CD8-positive, alpha-beta memory T cell (primary cell): Measurements from ENCODE around the gene ENOX1. TPM values are rescaled to one million over a fixed set of nuclear protein-coding genes. Genes with fewer than 3 reads are reported as not detected.

ENCODE experiments used
- CTCF ChIA-PET: fragments of 350-600 bp; sonication (Branson Sonifier 250); formaldehyde crosslinking; loops from one replicate; lab custom pipeline; 2021; ENCODE audit warnings: antibody characterized with exemption; lab: Charles Lee
- POLR2A ChIA-PET: fragments of 350-600 bp; sonication (Branson Sonifier 250); formaldehyde crosslinking; loops from one replicate; lab custom pipeline; 2021; ENCODE audit warnings: antibody characterized with exemption; lab: Charles Lee
- DNase-seq, 5 donors: peaks; one replicate each; pipeline versions ENCODE4 v3.0.0 to v3.0.0-alpha.2; 2020 to 2022; ENCODE audit warnings: mixed read lengths in 1 of 5
- H3K27ac ChIP-seq: one replicate; pipeline ENCODE4 v1.7.0; 2013; ENCODE audit warnings: low read depth, mild to moderate bottlenecking, low read length, moderate library complexity
- H3K27me3 ChIP-seq: 2 replicates; pipeline ENCODE4 v1.7.0; 2013; ENCODE audit warnings: low read length, mild to moderate bottlenecking; ENCODE audit not compliant: insufficient read depth, poor library complexity, severe bottlenecking
- H3K36me3 ChIP-seq: 2 replicates; pipeline ENCODE4 v1.7.0; 2013; ENCODE audit warnings: mild to moderate bottlenecking, low read length, moderate library complexity; ENCODE audit not compliant: insufficient read depth
- H3K4me1 ChIP-seq: 2 replicates; pipeline ENCODE4 v1.7.0; 2013; ENCODE audit warnings: mild to moderate bottlenecking, low read length, moderate library complexity; ENCODE audit not compliant: insufficient read depth
- H3K4me3 ChIP-seq: 2 replicates; pipeline ENCODE4 v1.7.0; 2013; ENCODE audit warnings: mild to moderate bottlenecking, low read length
- H3K9me3 ChIP-seq: 2 replicates; pipeline ENCODE4 v1.7.0; 2013; ENCODE audit warnings: mild to moderate bottlenecking, low read length
- H3K27ac Mint-ChIP-seq, 8 donors: one replicate each; pipeline ENCODE4 v1.8.0; 2020 to 2021; ENCODE audit warnings: mixed read lengths in 8 of 8, mild to moderate bottlenecking in 6 of 8, inconsistent platforms in 3 of 8, moderate library complexity in 3 of 8
- H3K27me3 Mint-ChIP-seq, 2 donors: one replicate each; pipeline ENCODE4 v1.8.0; 2020 to 2021; ENCODE audit warnings: mixed read lengths in 2 of 2, mild to moderate bottlenecking in 1 of 2, moderate library complexity in 1 of 2
- H3K36me3 Mint-ChIP-seq, 3 donors: one replicate each; pipeline ENCODE4 v1.8.0; 2020 to 2021; ENCODE audit warnings: mixed read lengths in 3 of 3, inconsistent platforms in 1 of 3, mild to moderate bottlenecking in 1 of 3
- H3K4me1 Mint-ChIP-seq, 3 donors: one replicate each; pipeline ENCODE4 v1.8.0; 2020 to 2021; ENCODE audit warnings: mixed read lengths in 3 of 3, inconsistent platforms in 1 of 3, mild to moderate bottlenecking in 1 of 3
- H3K4me3 Mint-ChIP-seq, 7 donors: one replicate each; pipeline ENCODE4 v1.8.0; 2020 to 2021; ENCODE audit warnings: mixed read lengths in 7 of 7, mild to moderate bottlenecking in 6 of 7, moderate library complexity in 4 of 7, inconsistent platforms in 2 of 7
- H3K9me3 Mint-ChIP-seq, 5 donors: one replicate each; pipeline ENCODE4 v1.8.0; 2020 to 2022; ENCODE audit warnings: mixed read lengths in 5 of 5, mild to moderate bottlenecking in 3 of 5, moderate library complexity in 2 of 5, inconsistent platforms in 1 of 5
- polyA plus RNA-seq: library from polyadenylated mRNA; unstranded; fragments of 300-500 nt; fragmentation: Illumina TruSeq; gene quantifications from one replicate; pipeline ENCODE4 v1.2.3, GENCODE V29; 2021
- total RNA-seq, 2 experiments: library from RNA; stranded (reverse); gene quantifications; one replicate each; pipeline ENCODE4 v1.2.3, GENCODE V29; 2021

ENOX1 gene
- total and polyA plus RNA-seq, 3 experiments from 2014 or later = 0.18 to 0.29 TPM; not detected in 1

GRCh38 chr13:43267916-43268315 is 518.9 kb downstream of the ENOX1 start:
- no peak overlapping the region for H3K4me3 Mint-ChIP-seq
- ChIA-PET CTCF (no interaction called here), POLR2A (no interaction called here)
- H3K36me3 ChIP-seq = no peaks in the 10 kb centered on the region
- no peaks in the 10 kb centered on the region for H3K36me3 Mint-ChIP-seq
- H3K27ac Mint-ChIP-seq = no peak overlapping the region
- H3K9me3 Mint-ChIP-seq = no peaks in the 10 kb centered on the region
- no peak overlapping the region for H3K27ac ChIP-seq
- H3K4me1 Mint-ChIP-seq = no peaks in the 10 kb centered on the region
- no peaks in the 10 kb centered on the region for H3K4me1 ChIP-seq
- H3K9me3 ChIP-seq = no peaks in the 10 kb centered on the region
- H3K27me3 Mint-ChIP-seq = peaks cover 1 to 11% of the 10 kb centered on the region in 2 donors
- no peak for DNase-seq
- no peaks in the 10 kb centered on the region for H3K27me3 ChIP-seq
- no peak overlapping the region for H3K4me3 ChIP-seq

GRCh38 chr13:43266936-43267615 is 519.7 kb downstream of the ENOX1 start:
- no peaks in the 10 kb centered on the region for H3K4me1 ChIP-seq
- Mint-ChIP-seq H3K4me3 (no peak overlapping the region), H3K36me3 (no peaks in the 10 kb centered on the region), H3K27me3 (peaks cover 1 to 9% of the 10 kb centered on the region in 2 donors), H3K4me1 (no peaks in the 10 kb centered on the region), H3K27ac (no peak overlapping the region), H3K9me3 (no peaks in the 10 kb centered on the region)
- H3K4me3 ChIP-seq = no peak overlapping the region
- H3K27me3 ChIP-seq = no peaks in the 10 kb centered on the region
- ChIA-PET POLR2A (no interaction called here), CTCF (no interaction called here)
- H3K9me3 ChIP-seq = no peaks in the 10 kb centered on the region
- no peak overlapping the region for H3K27ac ChIP-seq
- DNase-seq = no peak
- no peaks in the 10 kb centered on the region for H3K36me3 ChIP-seq

GRCh38 chr13:43265028-43265427 is 521.7 kb downstream of the ENOX1 start:
- Mint-ChIP-seq H3K9me3 (peaks cover 0 to 5% (median 0%) of the 10 kb centered on the region in 5 donors), H3K4me1 (no peaks in the 10 kb centered on the region), H3K27me3 (peaks cover 0 to 2% of the 10 kb centered on the region in 2 donors), H3K27ac (no peak overlapping the region), H3K4me3 (no peak overlapping the region), H3K36me3 (no peaks in the 10 kb centered on the region)
- no peaks in the 10 kb centered on the region for H3K9me3 ChIP-seq
- H3K27me3 ChIP-seq = no peaks in the 10 kb centered on the region
- no peak overlapping the region for H3K4me3 ChIP-seq
- H3K4me1 ChIP-seq = no peaks in the 10 kb centered on the region
- ChIA-PET CTCF (no interaction called here), POLR2A (no interaction called here)
- DNase-seq = no peak
- no peak overlapping the region for H3K27ac ChIP-seq
- H3K36me3 ChIP-seq = no peaks in the 10 kb centered on the region

- H3K4me1 Mint-ChIP-seq = no peaks in the 10 kb centered on the region
- no peak overlapping the region for H3K27ac Mint-ChIP-seq
- Histone ChIP-seq H3K4me3 (no peak overlapping the region), H3K4me1 (no peaks in the 10 kb centered on the region), H3K36me3 (no peaks in the 10 kb centered on the region), H3K9me3 (no peaks in the 10 kb centered on the region), H3K27ac (no peak overlapping the region), H3K27me3 (no peaks in the 10 kb centered on the region)
- ChIA-PET POLR2A (no interaction called here), CTCF (no interaction called here)
- H3K27me3 Mint-ChIP-seq = peaks cover 0 to 2% of the 10 kb centered on the region in 2 donors
- peaks cover 0 to 5% (median 0%) of the 10 kb centered on the region in 5 donors for H3K9me3 Mint-ChIP-seq
- no peak for DNase-seq
- H3K36me3 Mint-ChIP-seq = no peaks in the 10 kb centered on the region
- H3K4me3 Mint-ChIP-seq = no peak overlapping the region
These were observed 522.3 kb downstream of the ENOX1 start for GRCh38 chr13:43264458-43264857.

GRCh38 chr13:43263047-43263446 is 523.7 kb downstream of the ENOX1 start:
- peaks cover 3 to 8% of the 10 kb centered on the region in 2 donors for H3K27me3 Mint-ChIP-seq
- Histone ChIP-seq H3K27me3 (no peaks in the 10 kb centered on the region), H3K4me1 (no peaks in the 10 kb centered on the region), H3K4me3 (no peak overlapping the region), H3K27ac (no peak overlapping the region), H3K9me3 (no peaks in the 10 kb centered on the region), H3K36me3 (no peaks in the 10 kb centered on the region)
- peaks cover 0 to 5% (median 0%) of the 10 kb centered on the region in 5 donors for H3K9me3 Mint-ChIP-seq
- ChIA-PET CTCF (no interaction called here), POLR2A (no interaction called here)
- no peak for DNase-seq
- H3K36me3 Mint-ChIP-seq = no peaks in the 10 kb centered on the region
- no peak overlapping the region for H3K4me3 Mint-ChIP-seq
- no peak overlapping the region for H3K27ac Mint-ChIP-seq
- no peaks in the 10 kb centered on the region for H3K4me1 Mint-ChIP-seq

- H3K27me3 Mint-ChIP-seq = peaks cover 3 to 11% of the 10 kb centered on the region in 2 donors
- no peaks in the 10 kb centered on the region for H3K36me3 ChIP-seq
- no peak overlapping the region for H3K27ac Mint-ChIP-seq
- H3K9me3 ChIP-seq = no peaks in the 10 kb centered on the region
- no peaks in the 10 kb centered on the region for H3K36me3 Mint-ChIP-seq
- H3K4me3 Mint-ChIP-seq = no peak overlapping the region
- no peak overlapping the region for H3K27ac ChIP-seq
- peaks cover 0 to 5% (median 0%) of the 10 kb centered on the region in 5 donors for H3K9me3 Mint-ChIP-seq
- H3K4me1 Mint-ChIP-seq = no peaks in the 10 kb centered on the region
- CTCF ChIA-PET = no interaction called here
- H3K4me3 ChIP-seq = no peak overlapping the region
- no peak for DNase-seq
- H3K27me3 ChIP-seq = no peaks in the 10 kb centered on the region
- H3K4me1 ChIP-seq = no peaks in the 10 kb centered on the region
- POLR2A ChIA-PET = no interaction called here
These were observed 525.8 kb downstream of the ENOX1 start for GRCh38 chr13:43260999-43261398.

- Histone ChIP-seq H3K36me3 (no peaks in the 10 kb centered on the region), H3K4me1 (no peaks in the 10 kb centered on the region), H3K27ac (no peak overlapping the region), H3K27me3 (no peaks in the 10 kb centered on the region), H3K9me3 (no peaks in the 10 kb centered on the region), H3K4me3 (no peak overlapping the region)
- ChIA-PET CTCF (no interaction called here), POLR2A (no interaction called here)
- no peaks in the 10 kb centered on the region for H3K4me1 Mint-ChIP-seq
- H3K27me3 Mint-ChIP-seq = peaks cover 11 to 15% of the 10 kb centered on the region in 2 donors
- peaks cover 0 to 5% (median 0%) of the 10 kb centered on the region in 5 donors for H3K9me3 Mint-ChIP-seq
- no peaks in the 10 kb centered on the region for H3K36me3 Mint-ChIP-seq
- H3K27ac Mint-ChIP-seq = no peak overlapping the region
- DNase-seq = no peak
- H3K4me3 Mint-ChIP-seq = no peak overlapping the region
These were observed 528.0 kb downstream of the ENOX1 start for GRCh38 chr13:43258771-43259170.

- DNase-seq = no peak
- POLR2A ChIA-PET = no interaction called here
- no peak overlapping the region for H3K27ac Mint-ChIP-seq
- Histone ChIP-seq H3K4me1 (no peaks in the 10 kb centered on the region), H3K27ac (no peak overlapping the region), H3K9me3 (no peaks in the 10 kb centered on the region), H3K27me3 (no peaks in the 10 kb centered on the region), H3K36me3 (no peaks in the 10 kb centered on the region), H3K4me3 (no peak overlapping the region)
- H3K36me3 Mint-ChIP-seq = no peaks in the 10 kb centered on the region
- peaks cover 11 to 21% of the 10 kb centered on the region in 2 donors for H3K27me3 Mint-ChIP-seq
- H3K4me3 Mint-ChIP-seq = no peak overlapping the region
- no peaks in the 10 kb centered on the region for H3K4me1 Mint-ChIP-seq
- H3K9me3 Mint-ChIP-seq = peaks cover 0 to 5% (median 0%) of the 10 kb centered on the region in 5 donors
- CTCF ChIA-PET = no interaction called here
These were observed 529.0 kb downstream of the ENOX1 start for GRCh38 chr13:43257765-43258164.
